Progenitor cell of endocrine pancreas (in vitro differentiated cells): ENCODE data around the gene EXOSC1. TPM values are rescaled to one million over a fixed set of nuclear protein-coding genes. Genes with fewer than 3 reads are reported as not detected.
A peak's percentile ranks its signal among the peaks of the same experiment; 100 is the strongest.

Experiments
- DNase-seq: peaks from one replicate; pipeline ENCODE4 v3.0.0; 2021; ENCODE audit warnings: low spot score; ENCODE audit not compliant: unreplicated experiment
- H3K27ac Mint-ChIP-seq: 2 replicates; pipeline ENCODE4 v1.8.0; 2021; ENCODE audit warnings: mild to moderate bottlenecking, moderate library complexity, mixed read lengths
- H3K27me3 Mint-ChIP-seq: 2 replicates; pipeline ENCODE4 v1.8.0; 2021; ENCODE audit warnings: mixed read lengths
- H3K36me3 Mint-ChIP-seq: 2 replicates; pipeline ENCODE4 v1.8.0; 2022; ENCODE audit warnings: mixed read lengths; ENCODE audit not compliant: insufficient read depth
- H3K4me1 Mint-ChIP-seq: 2 replicates; pipeline ENCODE4 v1.8.0; 2021; ENCODE audit warnings: low read depth, mixed read lengths
- H3K4me3 Mint-ChIP-seq: 2 replicates; pipeline ENCODE4 v1.8.0; 2021; ENCODE audit warnings: low read depth, mild to moderate bottlenecking, moderate library complexity, mixed read lengths
- H3K9me3 Mint-ChIP-seq: 2 replicates; pipeline ENCODE4 v1.8.0; 2021; ENCODE audit warnings: low read depth, mixed read lengths
- long read RNA-seq: library from polyadenylated mRNA; unstranded; transcript quantifications from one replicate; pipeline ENCODE4 v2.0.0, GENCODE V29; 2020
- total RNA-seq: library from RNA; stranded (reverse); gene quantifications from 2 replicates; pipeline ENCODE4 v1.2.1, GENCODE V29; 2021
- TF ChIP-seq, protein P1 (sequence below): fragments of 200-600 bp; sonication (generic); IDR thresholded peaks from one replicate; pipeline ENCODE4 v1.5.0; 2021; ENCODE audit warnings: antibody characterized with exemption, mild to moderate bottlenecking; ENCODE audit not compliant: unreplicated experiment

Gene EXOSC1, protein sequence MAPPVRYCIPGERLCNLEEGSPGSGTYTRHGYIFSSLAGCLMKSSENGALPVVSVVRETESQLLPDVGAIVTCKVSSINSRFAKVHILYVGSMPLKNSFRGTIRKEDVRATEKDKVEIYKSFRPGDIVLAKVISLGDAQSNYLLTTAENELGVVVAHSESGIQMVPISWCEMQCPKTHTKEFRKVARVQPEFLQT
- 38.0 and 41.5 TPM in 2 replicates for total RNA-seq
- long read RNA-seq, transcript EXOSC1-211 (2 exons, 2,113 nt), result major isoform, 27 of 45 reads
- long read RNA-seq, transcript EXOSC1-204 (8 exons, 923 nt), result minor isoform, 9 of 45 reads
- long read RNA-seq, partial matches to known transcripts, result 0 of 45 reads
- long read RNA-seq, other reads (novel, unspliced or antisense), result 9 of 45 reads

DNA sequence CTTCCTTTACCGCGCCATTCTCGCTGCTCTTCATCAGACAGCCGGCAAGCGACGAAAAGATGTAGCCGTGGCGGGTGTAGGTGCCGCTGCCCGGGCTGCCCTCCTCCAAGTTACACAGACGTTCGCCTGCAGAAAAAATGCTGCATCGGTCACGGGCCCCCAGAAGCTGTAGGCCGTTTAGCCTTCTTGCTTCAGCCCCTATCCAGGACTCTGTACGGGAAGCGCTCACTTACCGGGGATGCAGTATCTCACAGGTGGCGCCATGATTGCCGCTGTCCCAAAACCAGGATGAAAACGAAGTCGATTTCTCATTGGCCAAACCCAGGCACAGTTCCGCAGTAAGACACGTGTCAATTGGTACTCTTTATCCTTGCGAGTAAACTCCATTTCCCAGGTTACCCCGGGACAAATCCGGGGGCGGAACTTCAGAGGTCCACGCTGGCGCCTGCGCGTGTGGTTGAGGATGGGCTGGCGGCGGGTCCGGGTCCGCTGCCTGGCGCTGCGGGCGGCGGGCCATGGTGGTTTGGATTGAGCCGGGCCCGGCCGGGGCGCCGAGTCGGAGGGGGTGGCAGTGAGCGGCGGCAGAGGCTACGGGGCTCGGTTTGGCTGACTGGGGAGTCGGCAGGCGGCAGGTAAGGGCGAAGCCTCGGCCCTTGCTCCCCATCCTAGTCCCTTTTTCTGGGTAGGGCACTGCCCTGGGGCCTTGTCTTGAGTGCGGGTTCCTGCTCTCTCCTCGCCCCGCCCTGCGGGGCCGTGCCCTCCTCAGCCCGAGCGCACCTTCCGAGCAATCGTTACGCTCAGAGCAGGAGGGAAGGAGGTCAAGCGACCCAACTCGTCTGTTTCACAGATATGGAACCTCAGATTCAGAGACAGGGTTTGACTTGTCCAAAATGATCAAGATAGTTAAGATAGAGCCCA, at the start of gene EXOSC1, which contains the start of gene ZDHHC16:
EXOSC1 (minus strand) TSS at position 285 of the 918 bp plus-strand sequence; CDS start at position 264, 21 bp downstream.
ZDHHC16 (plus strand) TSS at position 454 of the 918 bp plus-strand sequence. CDS start 5,501 bp downstream, outside the sequence.
- H3K36me3 Mint-ChIP-seq, result peaks cover 10% of the 10 kb centered on the region
- H3K4me1 Mint-ChIP-seq, result peaks cover 35% of the 10 kb centered on the region
- H3K27ac Mint-ChIP-seq, result peak within 1 kb of the TSS; percentile 94
- peak; percentile 76 for DNase-seq
- TF ChIP-seq, protein P1, sequence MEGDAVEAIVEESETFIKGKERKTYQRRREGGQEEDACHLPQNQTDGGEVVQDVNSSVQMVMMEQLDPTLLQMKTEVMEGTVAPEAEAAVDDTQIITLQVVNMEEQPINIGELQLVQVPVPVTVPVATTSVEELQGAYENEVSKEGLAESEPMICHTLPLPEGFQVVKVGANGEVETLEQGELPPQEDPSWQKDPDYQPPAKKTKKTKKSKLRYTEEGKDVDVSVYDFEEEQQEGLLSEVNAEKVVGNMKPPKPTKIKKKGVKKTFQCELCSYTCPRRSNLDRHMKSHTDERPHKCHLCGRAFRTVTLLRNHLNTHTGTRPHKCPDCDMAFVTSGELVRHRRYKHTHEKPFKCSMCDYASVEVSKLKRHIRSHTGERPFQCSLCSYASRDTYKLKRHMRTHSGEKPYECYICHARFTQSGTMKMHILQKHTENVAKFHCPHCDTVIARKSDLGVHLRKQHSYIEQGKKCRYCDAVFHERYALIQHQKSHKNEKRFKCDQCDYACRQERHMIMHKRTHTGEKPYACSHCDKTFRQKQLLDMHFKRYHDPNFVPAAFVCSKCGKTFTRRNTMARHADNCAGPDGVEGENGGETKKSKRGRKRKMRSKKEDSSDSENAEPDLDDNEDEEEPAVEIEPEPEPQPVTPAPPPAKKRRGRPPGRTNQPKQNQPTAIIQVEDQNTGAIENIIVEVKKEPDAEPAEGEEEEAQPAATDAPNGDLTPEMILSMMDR, result no peak
- peak within 1 kb of the TSS; percentile 99 for H3K4me3 Mint-ChIP-seq
- H3K9me3 Mint-ChIP-seq, result no peaks in the 10 kb centered on the region
- no peaks in the 10 kb centered on the region for H3K27me3 Mint-ChIP-seq

DNA sequence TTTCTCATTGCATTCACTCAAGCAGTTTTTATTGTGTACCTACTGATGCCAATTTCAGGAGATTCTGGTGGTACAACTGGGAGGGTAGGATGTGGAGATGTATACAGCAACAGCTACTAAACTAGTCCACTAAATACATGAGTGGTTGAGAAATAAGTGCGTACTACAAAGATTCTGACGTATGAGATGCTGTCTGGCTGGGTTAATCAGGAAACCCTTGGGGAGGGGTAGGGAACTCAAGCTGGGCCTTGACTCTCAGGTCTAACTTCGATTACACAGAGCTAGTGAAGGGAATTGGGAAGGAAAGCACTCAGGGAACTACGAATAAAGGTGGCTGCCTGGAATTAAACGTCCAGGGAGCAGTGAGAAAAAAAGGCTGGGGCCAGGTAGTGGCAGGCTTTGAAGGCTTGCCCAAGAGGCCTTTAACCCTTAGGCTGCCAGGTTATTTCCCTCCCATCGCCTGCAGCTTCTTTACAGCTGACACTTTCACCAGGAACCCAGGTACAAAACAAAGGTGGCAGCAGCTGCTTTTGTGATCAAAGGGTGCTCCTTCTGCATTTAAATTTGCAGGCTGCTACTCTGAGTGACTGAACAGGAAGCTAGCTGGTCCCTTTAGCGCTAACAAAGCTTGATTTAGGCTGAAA, 49.2 kb upstream of the EXOSC1 start:
- Mint-ChIP-seq H3K9me3 (no peaks in the 10 kb centered on the region), H3K4me1 (peaks cover 14% of the 10 kb centered on the region), H3K36me3 (no peaks in the 10 kb centered on the region), H3K4me3 (peak overlapping the region; percentile 31), H3K27ac (no peak overlapping the region), H3K27me3 (peaks cover 3% of the 10 kb centered on the region)
- TF ChIP-seq, protein P1, result no peak
- DNase-seq, result no peak

DNA sequence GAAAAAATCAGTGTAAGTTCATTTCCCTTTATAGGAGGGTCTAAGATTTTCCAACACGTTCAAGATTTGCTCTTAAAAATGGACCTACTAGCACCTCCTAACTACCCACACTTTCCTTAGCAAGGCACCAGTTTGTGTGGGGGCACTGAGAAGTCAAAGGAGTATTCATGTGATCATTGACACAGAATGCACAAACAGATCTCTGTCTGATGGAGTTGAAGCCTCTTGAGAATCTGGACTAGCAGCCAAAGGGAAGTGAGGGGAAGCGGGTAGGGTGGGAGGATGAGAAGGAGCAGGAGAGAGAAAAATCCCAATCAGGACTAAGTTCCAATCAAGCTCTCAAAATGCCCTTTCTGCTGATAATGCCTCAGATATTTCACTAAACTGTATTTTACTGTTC, 48.3 kb upstream of the EXOSC1 start:
- H3K9me3 Mint-ChIP-seq, result no peaks in the 10 kb centered on the region
- H3K27me3 Mint-ChIP-seq, result no peaks in the 10 kb centered on the region
- DNase-seq, result no peak
- TF ChIP-seq, protein P1, result no peak
- peaks cover 13% of the 10 kb centered on the region for H3K4me1 Mint-ChIP-seq
- H3K36me3 Mint-ChIP-seq, result no peaks in the 10 kb centered on the region
- no peak overlapping the region for H3K4me3 Mint-ChIP-seq
- no peak overlapping the region for H3K27ac Mint-ChIP-seq

DNA sequence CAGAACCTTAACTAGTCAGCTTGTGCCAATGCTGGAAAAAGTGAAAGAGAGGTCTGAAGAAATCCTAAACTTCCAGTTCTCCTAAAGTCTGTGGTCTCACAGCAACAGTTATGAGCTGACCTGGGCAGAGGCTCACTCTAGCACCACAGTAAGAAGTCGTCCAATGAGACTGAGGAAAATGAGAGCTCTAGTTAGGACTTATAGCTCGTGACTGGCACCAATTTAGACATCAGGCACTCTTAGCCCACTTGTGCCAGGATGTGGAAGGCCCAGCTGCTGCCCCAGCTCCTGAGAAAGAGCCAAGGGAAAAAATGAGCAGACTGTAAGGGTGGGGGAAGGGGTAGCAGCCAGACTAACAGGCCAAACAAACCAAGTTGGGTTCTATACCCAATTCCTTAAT, 44.8 kb upstream of the EXOSC1 start:
- peaks cover 10% of the 10 kb centered on the region for H3K4me1 Mint-ChIP-seq
- TF ChIP-seq, protein P1, result no peak
- H3K27me3 Mint-ChIP-seq, result no peaks in the 10 kb centered on the region
- no peaks in the 10 kb centered on the region for H3K9me3 Mint-ChIP-seq
- H3K36me3 Mint-ChIP-seq, result no peaks in the 10 kb centered on the region
- no peak for DNase-seq
- no peak overlapping the region for H3K4me3 Mint-ChIP-seq
- H3K27ac Mint-ChIP-seq, result no peak overlapping the region
